Stimulated activated CD4-positive, alpha-beta T cell treated with anti-CD3 and anti-CD28 coated beads, TNF-alpha, amount 100 ng/mL, for 48 hours (primary cell): ENCODE results near the gene TBATA.

Experiments
- DNase-seq, 3 donors: peaks; one replicate each; pipeline ENCODE4 v3.0.0-alpha.2; 2020; ENCODE audit warnings: low read depth in 3 of 3

Gene TBATA

GRCh38 chr10:70809011-70809611, 23.9 kb upstream of the TBATA start:
- DNase-seq: no peak

GRCh38 chr10:70807556-70807955, 22.4 kb upstream of the TBATA start:
- DNase-seq: no peak

GRCh38 chr10:70806841-70807240, 21.7 kb upstream of the TBATA start:
- DNase-seq: no peak

- DNase-seq: no peak
These were observed 20.5 kb upstream of the TBATA start for GRCh38 chr10:70805619-70806215.

- DNase-seq: no peak
These were observed 19.2 kb upstream of the TBATA start for GRCh38 chr10:70804421-70804808.

- no peak for DNase-seq
These were observed 18.7 kb upstream of the TBATA start for GRCh38 chr10:70803775-70804420.

GRCh38 chr10:70801854-70802253, 16.7 kb upstream of the TBATA start:
- DNase-seq: no peak

- no peak for DNase-seq
These were observed 13.9 kb upstream of the TBATA start for GRCh38 chr10:70799124-70799523.

- no peak for DNase-seq
These were observed 12.7 kb upstream of the TBATA start for GRCh38 chr10:70797840-70798239.

GRCh38 chr10:70795613-70796012, 10.4 kb upstream of the TBATA start:
- no peak for DNase-seq

GRCh38 chr10:70791386-70792039, 6.3 kb upstream of the TBATA start:
- no peak for DNase-seq

- DNase-seq: no peak
These were observed 1.7 kb upstream of the TBATA start for GRCh38 chr10:70786799-70787415.

GRCh38 chr10:70784471-70784870, 706 bp downstream of the TBATA start:
- no peak for DNase-seq

- no peak for DNase-seq
These were observed 1.2 kb downstream of the TBATA start for GRCh38 chr10:70784016-70784415.

GRCh38 chr10:70782746-70783680, 2.2 kb downstream of the TBATA start:
- no peak for DNase-seq

GRCh38 chr10:70782086-70782745, 3.0 kb downstream of the TBATA start:
- no peak for DNase-seq

- DNase-seq: no peak
These were observed 3.6 kb downstream of the TBATA start for GRCh38 chr10:70781461-70782051.

GRCh38 chr10:70780772-70781171, 4.4 kb downstream of the TBATA start:
- DNase-seq: no peak

- DNase-seq: no peak
These were observed 4.8 kb downstream of the TBATA start for GRCh38 chr10:70780370-70780760.
